IMR-90 (cell line): ENCODE measurements around the gene PITPNM1.

Source experiments
- CEBPB ChIP-seq: IDR thresholded peaks from 2 replicates; pipeline ENCODE4 v1.6.1; 2012; ENCODE audit warnings: low read depth, low read length, improper control_type of control experiment
- CTCF ChIP-seq: conservative IDR thresholded peaks from 2 replicates; pipeline ENCODE4 v1.5.1; 2012; ENCODE audit warnings: mild to moderate bottlenecking, low read depth, low read length, improper control_type of control experiment
- MAFK ChIP-seq: IDR thresholded peaks from 2 replicates; pipeline ENCODE4 v1.6.1; 2012; ENCODE audit warnings: low read depth, low read length, improper control_type of control experiment
- MAZ ChIP-seq: IDR thresholded peaks from 2 replicates; pipeline ENCODE4 v1.6.1; 2012; ENCODE audit warnings: low read depth, mild to moderate bottlenecking, low read length, improper control_type of control experiment, moderate library complexity, borderline replicate concordance
- POLR2A ChIP-seq: IDR thresholded peaks from 2 replicates; pipeline ENCODE4 v1.6.1; 2012; ENCODE audit warnings: mild to moderate bottlenecking, low read depth, low read length
- RFX5 ChIP-seq: IDR thresholded peaks from 2 replicates; pipeline ENCODE4 v1.8.0; 2012; ENCODE audit warnings: low read depth, mild to moderate bottlenecking, low read length, moderate library complexity
- TF ChIP-seq, protein P1 (sequence below): fragments of 150-350 bp; IDR thresholded peaks from 2 replicates; pipeline ENCODE4 v1.6.1; 2016; ENCODE audit warnings: low read depth, mild to moderate bottlenecking, low read length, moderate library complexity, borderline replicate concordance
- TF ChIP-seq, protein P2 (sequence below): fragments of 150-350 bp; IDR thresholded peaks from 2 replicates; pipeline ENCODE4 v1.6.1; 2017; ENCODE audit warnings: mild to moderate bottlenecking, antibody characterized with exemption, low read length, low read depth

- TF ChIP-seq CTCF (no peak), MAFK (no peak), MAZ (no peak), CEBPB (no peak), POLR2A (no peak), RFX5 (no peak)
- TF ChIP-seq, protein P1, sequence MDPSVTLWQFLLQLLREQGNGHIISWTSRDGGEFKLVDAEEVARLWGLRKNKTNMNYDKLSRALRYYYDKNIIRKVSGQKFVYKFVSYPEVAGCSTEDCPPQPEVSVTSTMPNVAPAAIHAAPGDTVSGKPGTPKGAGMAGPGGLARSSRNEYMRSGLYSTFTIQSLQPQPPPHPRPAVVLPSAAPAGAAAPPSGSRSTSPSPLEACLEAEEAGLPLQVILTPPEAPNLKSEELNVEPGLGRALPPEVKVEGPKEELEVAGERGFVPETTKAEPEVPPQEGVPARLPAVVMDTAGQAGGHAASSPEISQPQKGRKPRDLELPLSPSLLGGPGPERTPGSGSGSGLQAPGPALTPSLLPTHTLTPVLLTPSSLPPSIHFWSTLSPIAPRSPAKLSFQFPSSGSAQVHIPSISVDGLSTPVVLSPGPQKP = no peak
- TF ChIP-seq, protein P2, sequence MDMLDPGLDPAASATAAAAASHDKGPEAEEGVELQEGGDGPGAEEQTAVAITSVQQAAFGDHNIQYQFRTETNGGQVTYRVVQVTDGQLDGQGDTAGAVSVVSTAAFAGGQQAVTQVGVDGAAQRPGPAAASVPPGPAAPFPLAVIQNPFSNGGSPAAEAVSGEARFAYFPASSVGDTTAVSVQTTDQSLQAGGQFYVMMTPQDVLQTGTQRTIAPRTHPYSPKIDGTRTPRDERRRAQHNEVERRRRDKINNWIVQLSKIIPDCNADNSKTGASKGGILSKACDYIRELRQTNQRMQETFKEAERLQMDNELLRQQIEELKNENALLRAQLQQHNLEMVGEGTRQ = no peak
Measured at GRCh38 chr11:67491276-67492068, 13.7 kb downstream of the PITPNM1 start.
